ENCODE measurements around the gene IGFBP6.

Gene IGFBP6

GRCh38 chr12:53082637-53083175 is 14.8 kb upstream of the IGFBP6 start:
- DNase-seq (ENCODE audit: low spot score): no peak
- H3K18ac ChIP-seq (ENCODE audit: low read length): no peak overlapping the region
- no peak overlapping the region for H2BK120ac ChIP-seq (ENCODE audit: low read depth, low read length)
- no CpG with 5 or more reads among the region's 2 CpGs for WGBS, 2 donors (ENCODE audit: extremely low coverage in 2 of 2, insufficient read length in 2 of 2, insufficient replicate concordance in 1 of 2)
- H3K27ac ChIP-seq (replicated peaks; ENCODE audit: low read length): no peak overlapping the region
- no peak overlapping the region for H2BK12ac ChIP-seq (ENCODE audit: low read length)
- H2AFZ ChIP-seq (ENCODE audit: low read length): no peak overlapping the region
- no peak overlapping the region for H2AK5ac ChIP-seq (ENCODE audit: low read depth, low read length)
- no peaks in the 10 kb centered on the region for H3K36me3 ChIP-seq (replicated peaks in 1 of 2; ENCODE audit: control insufficient read depth in 2 of 2, insufficient read depth in 2 of 2, low read length in 2 of 2)
- no peak overlapping the region for H3K4me2 ChIP-seq (ENCODE audit: insufficient read depth, low read length, poor library complexity, severe bottlenecking)
- no peak overlapping the region for H2BK5ac ChIP-seq (ENCODE audit: low read length)
- H3K27me3 ChIP-seq (ENCODE audit: control insufficient read depth in 3 of 3, insufficient read depth in 3 of 3, low read depth in 1 of 3, low read length in 3 of 3): peaks cover 0 to 5% (median under 1%) of the 10 kb centered on the region in 3 experiments
- H2BK15ac ChIP-seq (ENCODE audit: low read length): no peak overlapping the region
- no peak overlapping the region for H3K4me3 ChIP-seq (ENCODE audit: low read length in 2 of 2)
- peaks cover 5 to 6% of the 10 kb centered on the region in 2 donors for H3K4me1 ChIP-seq (ENCODE audit: control insufficient read depth in 2 of 2, insufficient read depth in 1 of 2, low read depth in 1 of 2, low read length in 2 of 2)
- no peak overlapping the region for H4K8ac ChIP-seq (ENCODE audit: low read depth, low read length)
- no peaks in the 10 kb centered on the region for H3K79me1 ChIP-seq (ENCODE audit: low read depth, low read length)
- no peak overlapping the region for H3K23ac ChIP-seq (ENCODE audit: low read depth, low read length, poor library complexity)
- no peak overlapping the region for H3K9ac ChIP-seq (ENCODE audit: low read depth, low read length, poor library complexity)
- H4K91ac ChIP-seq (ENCODE audit: low read depth, low read length, poor library complexity): no peak overlapping the region
- H3K9me3 ChIP-seq (replicated peaks in 1 of 2; ENCODE audit: control insufficient read depth in 2 of 2, insufficient read depth in 1 of 2, low read depth in 1 of 2, low read length in 2 of 2): peaks cover 0 to 1% of the 10 kb centered on the region in 2 donors
- H3K4ac ChIP-seq (ENCODE audit: low read length): no peak overlapping the region
- H3K14ac ChIP-seq (ENCODE audit: low read length): no peak overlapping the region

- Histone ChIP-seq H3K14ac (ENCODE audit: low read length) (no peak overlapping the region), H3K27me3 (ENCODE audit: control insufficient read depth in 3 of 3, insufficient read depth in 3 of 3, low read depth in 1 of 3, low read length in 3 of 3) (peaks cover 0 to 18% (median 0%) of the 10 kb centered on the region in 3 experiments), H3K18ac (ENCODE audit: low read length) (no peak overlapping the region), H3K4me3 (ENCODE audit: low read length in 2 of 2) (no peak overlapping the region), H3K9me3 (replicated peaks in 1 of 2; ENCODE audit: control insufficient read depth in 2 of 2, insufficient read depth in 1 of 2, low read depth in 1 of 2, low read length in 2 of 2) (no peaks in the 10 kb centered on the region), H2BK15ac (ENCODE audit: low read length) (no peak overlapping the region), H2AFZ (ENCODE audit: low read length) (no peak overlapping the region), H3K36me3 (replicated peaks in 1 of 2; ENCODE audit: control insufficient read depth in 2 of 2, insufficient read depth in 2 of 2, low read length in 2 of 2) (no peaks in the 10 kb centered on the region), H3K4me1 (ENCODE audit: control insufficient read depth in 2 of 2, insufficient read depth in 1 of 2, low read depth in 1 of 2, low read length in 2 of 2) (no peaks in the 10 kb centered on the region), H4K91ac (ENCODE audit: low read depth, low read length, poor library complexity) (no peak overlapping the region), H2AK5ac (ENCODE audit: low read depth, low read length) (no peak overlapping the region), H4K8ac (ENCODE audit: low read depth, low read length) (no peak overlapping the region), H3K9ac (ENCODE audit: low read depth, low read length, poor library complexity) (no peak overlapping the region), H3K4ac (ENCODE audit: low read length) (no peak overlapping the region), H3K27ac (replicated peaks; ENCODE audit: low read length) (no peak overlapping the region), H2BK120ac (ENCODE audit: low read depth, low read length) (no peak overlapping the region), H2BK12ac (ENCODE audit: low read length) (no peak overlapping the region), H3K79me1 (ENCODE audit: low read depth, low read length) (no peaks in the 10 kb centered on the region), H2BK5ac (ENCODE audit: low read length) (no peak overlapping the region), H3K23ac (ENCODE audit: low read depth, low read length, poor library complexity) (no peak overlapping the region), H3K4me2 (ENCODE audit: insufficient read depth, low read length, poor library complexity, severe bottlenecking) (no peak overlapping the region)
- no peak for DNase-seq (ENCODE audit: low spot score)
- WGBS, 2 donors (ENCODE audit: extremely low coverage in 2 of 2, insufficient read length in 2 of 2, insufficient replicate concordance in 1 of 2): no CpG with 5 or more reads among the region's 3 CpGs
These were observed 11.1 kb upstream of the IGFBP6 start for GRCh38 chr12:53086361-53086760.

- no CpG with 5 or more reads among the region's 6 CpGs for WGBS, 2 donors (ENCODE audit: extremely low coverage in 2 of 2, insufficient read length in 2 of 2, insufficient replicate concordance in 1 of 2)
- Histone ChIP-seq H2BK5ac (ENCODE audit: low read length) (no peak overlapping the region), H3K9me3 (replicated peaks in 1 of 2; ENCODE audit: control insufficient read depth in 2 of 2, insufficient read depth in 1 of 2, low read depth in 1 of 2, low read length in 2 of 2) (no peaks in the 10 kb centered on the region), H3K79me1 (ENCODE audit: low read depth, low read length) (no peaks in the 10 kb centered on the region), H3K4ac (ENCODE audit: low read length) (no peak overlapping the region), H3K4me2 (ENCODE audit: insufficient read depth, low read length, poor library complexity, severe bottlenecking) (no peak overlapping the region), H3K4me1 (ENCODE audit: control insufficient read depth in 2 of 2, insufficient read depth in 1 of 2, low read depth in 1 of 2, low read length in 2 of 2) (no peaks in the 10 kb centered on the region), H2BK15ac (ENCODE audit: low read length) (no peak overlapping the region), H3K27me3 (ENCODE audit: control insufficient read depth in 3 of 3, insufficient read depth in 3 of 3, low read depth in 1 of 3, low read length in 3 of 3) (peaks cover 0 to 50% (median 0%) of the 10 kb centered on the region in 3 experiments), H3K9ac (ENCODE audit: low read depth, low read length, poor library complexity) (no peak overlapping the region), H3K18ac (ENCODE audit: low read length) (no peak overlapping the region), H3K14ac (ENCODE audit: low read length) (no peak overlapping the region), H4K91ac (ENCODE audit: low read depth, low read length, poor library complexity) (no peak overlapping the region), H4K8ac (ENCODE audit: low read depth, low read length) (no peak overlapping the region), H2BK12ac (ENCODE audit: low read length) (no peak overlapping the region), H3K4me3 (ENCODE audit: low read length in 2 of 2) (no peak overlapping the region), H3K36me3 (replicated peaks in 1 of 2; ENCODE audit: control insufficient read depth in 2 of 2, insufficient read depth in 2 of 2, low read length in 2 of 2) (no peaks in the 10 kb centered on the region), H3K27ac (replicated peaks; ENCODE audit: low read length) (no peak overlapping the region), H2AK5ac (ENCODE audit: low read depth, low read length) (no peak overlapping the region), H2BK120ac (ENCODE audit: low read depth, low read length) (no peak overlapping the region), H2AFZ (ENCODE audit: low read length) (no peak overlapping the region), H3K23ac (ENCODE audit: low read depth, low read length, poor library complexity) (no peak overlapping the region)
- DNase-seq (ENCODE audit: low spot score): no peak
These were observed 7.4 kb upstream of the IGFBP6 start for GRCh38 chr12:53090105-53090504.

GRCh38 chr12:53090554-53090953 is 6.9 kb upstream of the IGFBP6 start:
- Histone ChIP-seq H3K27ac (replicated peaks; ENCODE audit: low read length) (no peak overlapping the region), H3K4me2 (ENCODE audit: insufficient read depth, low read length, poor library complexity, severe bottlenecking) (no peak overlapping the region), H2BK120ac (ENCODE audit: low read depth, low read length) (no peak overlapping the region), H3K4ac (ENCODE audit: low read length) (no peak overlapping the region), H4K8ac (ENCODE audit: low read depth, low read length) (no peak overlapping the region), H3K36me3 (replicated peaks in 1 of 2; ENCODE audit: control insufficient read depth in 2 of 2, insufficient read depth in 2 of 2, low read length in 2 of 2) (no peaks in the 10 kb centered on the region), H2BK15ac (ENCODE audit: low read length) (no peak overlapping the region), H3K79me1 (ENCODE audit: low read depth, low read length) (no peaks in the 10 kb centered on the region), H3K9ac (ENCODE audit: low read depth, low read length, poor library complexity) (no peak overlapping the region), H3K4me3 (ENCODE audit: low read length in 2 of 2) (no peak overlapping the region), H3K9me3 (replicated peaks in 1 of 2; ENCODE audit: control insufficient read depth in 2 of 2, insufficient read depth in 1 of 2, low read depth in 1 of 2, low read length in 2 of 2) (no peaks in the 10 kb centered on the region), H3K27me3 (ENCODE audit: control insufficient read depth in 3 of 3, insufficient read depth in 3 of 3, low read depth in 1 of 3, low read length in 3 of 3) (peaks cover 0 to 52% (median 0%) of the 10 kb centered on the region in 3 experiments), H3K18ac (ENCODE audit: low read length) (no peak overlapping the region), H2BK5ac (ENCODE audit: low read length) (no peak overlapping the region), H3K14ac (ENCODE audit: low read length) (no peak overlapping the region), H3K4me1 (ENCODE audit: control insufficient read depth in 2 of 2, insufficient read depth in 1 of 2, low read depth in 1 of 2, low read length in 2 of 2) (no peaks in the 10 kb centered on the region), H3K23ac (ENCODE audit: low read depth, low read length, poor library complexity) (no peak overlapping the region), H2AFZ (ENCODE audit: low read length) (no peak overlapping the region), H4K91ac (ENCODE audit: low read depth, low read length, poor library complexity) (no peak overlapping the region), H2BK12ac (ENCODE audit: low read length) (no peak overlapping the region), H2AK5ac (ENCODE audit: low read depth, low read length) (no peak overlapping the region)
- no peak for DNase-seq (ENCODE audit: low spot score)
- WGBS, 2 donors (ENCODE audit: extremely low coverage in 2 of 2, insufficient read length in 2 of 2, insufficient replicate concordance in 1 of 2): no CpG with 5 or more reads among the region's 2 CpGs
